Peyer's patch (tissue), 4 donors: ENCODE measurements around the gene LONP2.

Experiments
- CTCF ChIP-seq, 6 experiments: fragments of 450-650 bp in 4 of 6; fragments of 200-600 bp in 2 of 6; sonication (generic) in 1 of 6; IDR thresholded peaks; one replicate each; pipeline ENCODE4 v1.5.1; 2017 to 2019; ENCODE audit warnings: antibody characterized with exemption in 6 of 6, mild to moderate bottlenecking in 3 of 6, moderate library complexity in 1 of 6
- POLR2A ChIP-seq, 2 donors: fragments of 450-650 bp; IDR thresholded peaks; one replicate each; pipeline ENCODE4 v1.5.1; 2017; ENCODE audit warnings: antibody characterized with exemption in 2 of 2, mild to moderate bottlenecking in 2 of 2, moderate library complexity in 2 of 2

DNA sequence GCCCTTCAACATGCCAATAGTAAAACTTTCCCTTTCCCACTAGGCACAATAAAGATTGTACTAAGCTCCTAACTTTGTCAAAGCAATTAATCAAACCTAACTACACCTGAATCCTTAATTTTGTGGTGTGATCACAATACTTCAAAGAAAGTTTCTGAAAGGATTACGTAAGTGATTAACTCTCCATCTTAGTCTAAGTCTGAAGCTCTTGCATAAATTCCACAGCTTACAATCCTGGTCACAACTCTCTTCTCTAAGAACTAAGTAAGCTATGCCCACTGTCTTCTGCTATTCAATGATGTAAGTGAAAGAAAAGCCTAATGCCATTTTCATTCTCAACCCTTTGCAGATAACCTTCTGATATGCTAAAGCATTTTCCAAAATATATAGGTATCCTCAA lies 125.7 kb downstream of the LONP2 start:
- TF ChIP-seq CTCF (IDR thresholded peaks at IDR 0.05) (no peak), POLR2A (IDR thresholded peaks at IDR 0.05) (no peak)
